ENCODE results near the gene ZNF277. TPM values are rescaled to one million over a fixed set of nuclear protein-coding genes. Genes with fewer than 3 reads are reported as not detected.

ZNF277 gene
- total RNA-seq, 6 experiments from 2014 or later: 11.2 to 20.9 (median 13.1) TPM

DNA sequence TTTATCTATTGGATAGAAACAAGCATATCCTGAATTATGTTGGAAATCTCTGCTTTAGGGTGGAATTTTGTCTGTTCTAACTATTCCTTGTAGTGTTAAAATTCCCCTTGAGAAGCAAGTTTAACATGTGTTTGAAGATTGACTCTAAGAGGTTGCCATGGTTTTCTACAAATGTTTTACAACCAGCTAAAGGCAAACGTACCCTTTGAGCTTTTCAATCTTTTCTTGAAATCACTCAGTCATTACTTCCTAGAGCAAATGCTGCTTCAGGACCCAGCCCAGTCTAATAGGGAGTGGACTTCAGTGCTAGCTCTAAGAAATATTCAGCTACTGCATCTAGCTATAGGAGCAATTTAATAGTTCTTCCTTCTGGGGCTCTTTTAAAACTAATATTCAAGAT, 125.0 kb downstream of the ZNF277 start:
- TF ChIP-seq, protein P1, sequence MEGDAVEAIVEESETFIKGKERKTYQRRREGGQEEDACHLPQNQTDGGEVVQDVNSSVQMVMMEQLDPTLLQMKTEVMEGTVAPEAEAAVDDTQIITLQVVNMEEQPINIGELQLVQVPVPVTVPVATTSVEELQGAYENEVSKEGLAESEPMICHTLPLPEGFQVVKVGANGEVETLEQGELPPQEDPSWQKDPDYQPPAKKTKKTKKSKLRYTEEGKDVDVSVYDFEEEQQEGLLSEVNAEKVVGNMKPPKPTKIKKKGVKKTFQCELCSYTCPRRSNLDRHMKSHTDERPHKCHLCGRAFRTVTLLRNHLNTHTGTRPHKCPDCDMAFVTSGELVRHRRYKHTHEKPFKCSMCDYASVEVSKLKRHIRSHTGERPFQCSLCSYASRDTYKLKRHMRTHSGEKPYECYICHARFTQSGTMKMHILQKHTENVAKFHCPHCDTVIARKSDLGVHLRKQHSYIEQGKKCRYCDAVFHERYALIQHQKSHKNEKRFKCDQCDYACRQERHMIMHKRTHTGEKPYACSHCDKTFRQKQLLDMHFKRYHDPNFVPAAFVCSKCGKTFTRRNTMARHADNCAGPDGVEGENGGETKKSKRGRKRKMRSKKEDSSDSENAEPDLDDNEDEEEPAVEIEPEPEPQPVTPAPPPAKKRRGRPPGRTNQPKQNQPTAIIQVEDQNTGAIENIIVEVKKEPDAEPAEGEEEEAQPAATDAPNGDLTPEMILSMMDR (IDR thresholded peaks at IDR 0.05): no peak
- TF ChIP-seq POLR2A (IDR thresholded peaks at IDR 0.05): no peak
- Histone ChIP-seq H3K27me3 (no peaks in the 10 kb centered on the region), H3K9me3 (no peaks in the 10 kb centered on the region), H3K36me3 (no peaks in the 10 kb centered on the region), H3K4me3 (no peak overlapping the region), H3K27ac (no peak overlapping the region), H3K4me1 (no peaks in the 10 kb centered on the region)
- DNase-seq: no peak
- no peak for ATAC-seq
- WGBS (ENCODE audit: insufficient coverage, low coverage, low lambda C conversion rate, missing lambda C conversion rate): no CpG with 5 or more reads among the region's 1 CpG
- intact Hi-C loops (cut with DNase I): no loop called here

DNA sequence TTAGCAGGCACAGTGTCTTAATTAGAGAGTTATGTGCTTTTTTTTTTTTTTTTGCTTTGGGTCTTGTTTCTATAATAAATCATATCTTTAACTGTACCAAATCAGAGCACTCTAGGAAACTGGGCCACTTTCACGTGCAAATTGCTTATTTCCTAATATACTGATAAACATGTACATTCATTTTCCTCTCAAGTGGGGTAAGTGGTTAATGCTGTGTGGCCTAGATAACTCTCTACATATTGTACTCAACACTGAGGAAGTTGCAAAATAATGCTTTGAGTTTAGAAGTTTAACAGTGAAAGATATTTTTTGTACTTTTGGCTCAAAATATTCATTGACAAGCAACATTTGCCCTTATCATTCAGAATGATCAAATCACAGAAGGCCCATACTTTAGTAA, 127.9 kb downstream of the ZNF277 start:
- WGBS (ENCODE audit: insufficient coverage, low coverage, low lambda C conversion rate, missing lambda C conversion rate): 47% methylated on average over 1 of the region's 1 CpG
- no peak for TF ChIP-seq POLR2A (IDR thresholded peaks at IDR 0.05)
- TF ChIP-seq, protein P1 (IDR thresholded peaks at IDR 0.05): no peak

DNA sequence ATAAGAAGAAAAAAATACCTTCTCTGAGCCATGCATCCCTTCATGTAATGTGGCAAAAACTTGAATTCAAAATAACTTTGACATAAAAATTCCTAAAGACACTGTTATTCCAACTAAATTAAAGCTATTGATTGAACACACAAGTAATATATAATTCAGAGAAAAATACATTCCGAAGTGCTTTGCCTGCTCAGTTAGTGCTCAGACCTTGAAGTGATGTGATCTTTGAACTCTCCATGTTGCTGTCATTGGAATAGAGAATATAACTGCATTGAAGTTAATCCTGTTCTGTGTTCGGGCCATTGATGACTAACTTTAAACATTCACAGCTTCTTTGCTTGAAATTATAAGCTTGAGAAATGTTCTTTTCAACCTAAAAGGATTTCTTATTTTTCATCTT, 129.8 kb downstream of the ZNF277 start:
- Histone ChIP-seq H3K27ac (no peak overlapping the region), H3K4me1 (no peaks in the 10 kb centered on the region), H3K4me3 (no peak overlapping the region), H3K9me3 (no peaks in the 10 kb centered on the region), H3K27me3 (no peaks in the 10 kb centered on the region), H3K36me3 (peaks cover 0 to 14% (median 1%) of the 10 kb centered on the region in 4 donors)
- intact Hi-C loops (cut with DNase I): no loop called here
- no peak for DNase-seq
- no peak for ATAC-seq
- no peak for TF ChIP-seq POLR2A (IDR thresholded peaks at IDR 0.05)
- TF ChIP-seq, protein P1 (IDR thresholded peaks at IDR 0.05): no peak
- 89% methylated on average over 2 of the region's 2 CpGs for WGBS (ENCODE audit: insufficient coverage, low coverage, low lambda C conversion rate, missing lambda C conversion rate)

More for the DNA sequence above, 127.9 kb downstream of the ZNF277 start:
- intact Hi-C loops (cut with DNase I): no loop called here
- Histone ChIP-seq H3K27ac (no peak overlapping the region), H3K36me3 (no peaks in the 10 kb centered on the region), H3K27me3 (no peaks in the 10 kb centered on the region), H3K4me3 (no peak overlapping the region), H3K4me1 (no peaks in the 10 kb centered on the region), H3K9me3 (no peaks in the 10 kb centered on the region)
- ATAC-seq: no peak
- no peak for DNase-seq

DNA sequence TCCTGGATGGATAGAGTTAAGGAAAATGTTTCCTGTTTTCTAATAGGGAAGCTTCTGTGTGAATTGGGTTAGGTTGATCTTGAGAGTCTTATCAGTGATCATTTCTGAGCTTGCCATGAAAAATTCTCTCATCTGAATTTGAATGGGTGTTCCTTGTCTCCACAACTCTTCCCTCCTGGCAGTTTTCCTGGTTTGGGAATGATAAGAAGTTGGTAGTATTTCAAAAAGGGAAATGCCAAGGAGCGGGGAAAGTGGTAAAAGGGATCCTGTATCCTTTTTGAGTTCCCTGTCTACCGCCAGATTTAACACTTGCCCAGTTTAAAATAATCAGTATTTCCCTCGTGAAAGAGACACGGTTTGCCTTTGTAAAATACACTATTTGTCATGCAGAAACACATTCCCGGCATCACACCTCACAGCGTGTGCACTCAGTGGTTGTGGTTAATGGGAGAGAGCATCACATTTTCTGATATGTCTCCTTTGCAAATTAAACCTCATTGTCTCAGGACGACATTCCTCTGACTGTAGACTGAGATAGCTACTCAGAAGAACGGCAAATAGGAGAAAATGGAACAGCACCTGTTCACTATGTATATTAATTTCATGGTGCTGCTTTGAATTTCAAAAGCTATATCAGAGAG, 130.6 kb downstream of the ZNF277 start:
- no peak overlapping the region for H3K4me3 ChIP-seq
- TF ChIP-seq POLR2A (IDR thresholded peaks at IDR 0.05): no peak
- TF ChIP-seq, protein P1 (IDR thresholded peaks at IDR 0.05): no peak
- WGBS (ENCODE audit: insufficient coverage, low coverage, low lambda C conversion rate, missing lambda C conversion rate): 75% methylated on average over 8 of the region's 8 CpGs
- DNase-seq (no peak), ATAC-seq (no peak)
- no peak overlapping the region for H3K27ac ChIP-seq
- H3K9me3 ChIP-seq: no peaks in the 10 kb centered on the region
- intact Hi-C loops (cut with DNase I): no loop called here
- peaks cover 0 to 20% (median 5%) of the 10 kb centered on the region in 4 donors for H3K36me3 ChIP-seq
- no peaks in the 10 kb centered on the region for H3K27me3 ChIP-seq
- no peaks in the 10 kb centered on the region for H3K4me1 ChIP-seq
